Testis (tissue), 3 donors: ENCODE results near the gene BCL6B. TPM values are rescaled to one million over a fixed set of nuclear protein-coding genes. Genes with fewer than 3 reads are reported as not detected.
A peak's percentile ranks its signal among the peaks of the same experiment; 100 is the strongest.

Experiments used
- DNase-seq: peaks from one replicate; pipeline ENCODE4 v3.0.0-alpha.2; 2019
- H3K27ac ChIP-seq, 2 donors: fragments of 200-600 bp; sonication (generic); one replicate each; pipeline ENCODE4 v1.5.1; 2019
- H3K27me3 ChIP-seq: fragments of 200-600 bp; sonication (generic); one replicate; pipeline ENCODE4 v1.5.1; 2019
- H3K36me3 ChIP-seq: fragments of 200-600 bp; sonication (generic); one replicate; pipeline ENCODE4 v1.5.1; 2017; ENCODE audit warnings: low read depth; ENCODE audit errors: missing control alignments
- H3K4me1 ChIP-seq: fragments of 200-600 bp; sonication (generic); one replicate; pipeline ENCODE4 v1.5.1; 2019
- H3K4me3 ChIP-seq, 2 donors: fragments of 200-600 bp; sonication (generic); one replicate each; pipeline ENCODE4 v1.5.1; 2017 to 2019
- H3K9me3 ChIP-seq: fragments of 200-600 bp; sonication (generic); one replicate; pipeline ENCODE4 v1.5.1; 2017
- POLR2A ChIP-seq: fragments of 450-650 bp; IDR thresholded peaks from one replicate; pipeline ENCODE4 v1.6.1; 2017; ENCODE audit warnings: antibody characterized with exemption, mild to moderate bottlenecking, moderate library complexity
- WGBS, 2 donors: methylation state at CpG; one replicate each; pipeline ENCODE4 v1.1.5; 2018; 5-methylcytosine and 5-hydroxymethylcytosine counted together
- intact Hi-C: fragments of 100-400 bp; cut with DNase I; formaldehyde crosslinking; loops from one replicate; pipeline ENCODE4 v1.15.1; 2023; ENCODE audit warnings: low total_unique reads
- polyA plus RNA-seq: library from polyadenylated mRNA; stranded (reverse); fragments of 350-450 nt; fragmentation: Illumina TruSeq; extraction: RNeasy Lipid Tissue Mini Kit (QIAGEN cat#74804); gene quantifications from one replicate; pipeline ENCODE4 v1.2.3, GENCODE V29; 2014; ENCODE audit warnings: low read depth, low replicate concordance; ENCODE audit not compliant: insufficient read depth
- total RNA-seq, 2 donors: library from RNA; depleted of rRNA; stranded (reverse); fragments of >200 nt; gene quantifications; one replicate each; pipeline ENCODE4 v1.2.3, GENCODE V29; 2016
- TF ChIP-seq, protein P1 (sequence below), 3 experiments: fragments of 450-650 bp in 2 of 3; fragments of 200-600 bp in 1 of 3; sonication (generic) in 1 of 3; IDR thresholded peaks; one replicate each; pipeline ENCODE4 v1.5.1; 2016 to 2019; ENCODE audit warnings: antibody characterized with exemption in 3 of 3, mild to moderate bottlenecking in 2 of 3, moderate library complexity in 1 of 3

BCL6B gene
- total and polyA plus RNA-seq, 3 donors from 2014 or later = 2.5 to 4.6 (median 3.5) TPM

DNA sequence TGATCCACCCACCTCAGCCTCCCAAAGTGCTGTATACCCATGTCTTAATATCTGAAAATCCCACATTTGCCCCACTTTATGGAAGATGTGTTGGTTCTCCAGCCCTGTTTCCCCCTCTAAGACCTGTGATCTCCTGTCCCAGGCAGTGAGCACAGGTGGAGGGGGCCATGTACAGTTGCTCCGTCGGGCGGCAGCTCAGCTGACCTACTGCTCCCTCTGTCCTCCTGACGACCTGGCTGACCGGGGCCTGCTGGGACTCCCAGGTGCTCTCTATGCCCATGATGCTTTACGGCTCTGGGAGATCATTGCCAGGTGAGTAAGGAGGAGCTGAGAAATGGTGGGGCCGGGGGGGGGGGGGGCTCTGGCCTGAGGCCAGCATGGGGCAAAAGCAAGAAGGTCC is 17.1 kb upstream of the BCL6B start:
- 70 to 93% methylated on average over 3 to 7 of the region's 7 CpGs for WGBS, 2 donors
- intact Hi-C loops = loop anchor here (10.0 kb wide), 1 partner anchor 341 kb away; no protein-coding TSS in a partner anchor
- no peaks in the 10 kb centered on the region for H3K36me3 ChIP-seq

DNA sequence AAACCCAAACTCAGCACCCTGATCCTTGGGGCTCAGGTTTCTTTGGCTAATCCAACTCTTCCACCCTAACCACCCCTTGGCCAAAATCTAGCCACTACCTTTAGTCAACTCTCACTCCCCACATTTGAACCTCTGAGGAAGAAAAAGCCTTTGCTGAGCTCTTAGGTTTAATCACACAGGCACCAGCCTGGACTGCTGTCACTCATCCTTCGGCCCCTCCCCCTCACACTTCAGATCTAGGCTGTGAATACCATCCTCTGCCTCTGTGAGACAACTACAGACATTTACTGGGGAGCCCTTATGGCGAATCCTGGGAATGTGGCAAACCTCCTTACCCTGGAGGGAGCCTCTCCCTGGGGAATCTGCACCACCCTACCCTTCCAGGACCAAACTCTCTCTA is 15.7 kb upstream of the BCL6B start:
- H3K36me3 ChIP-seq = no peaks in the 10 kb centered on the region
- H3K4me1 ChIP-seq = peaks cover 15% of the 10 kb centered on the region
- TF ChIP-seq, protein P1, sequence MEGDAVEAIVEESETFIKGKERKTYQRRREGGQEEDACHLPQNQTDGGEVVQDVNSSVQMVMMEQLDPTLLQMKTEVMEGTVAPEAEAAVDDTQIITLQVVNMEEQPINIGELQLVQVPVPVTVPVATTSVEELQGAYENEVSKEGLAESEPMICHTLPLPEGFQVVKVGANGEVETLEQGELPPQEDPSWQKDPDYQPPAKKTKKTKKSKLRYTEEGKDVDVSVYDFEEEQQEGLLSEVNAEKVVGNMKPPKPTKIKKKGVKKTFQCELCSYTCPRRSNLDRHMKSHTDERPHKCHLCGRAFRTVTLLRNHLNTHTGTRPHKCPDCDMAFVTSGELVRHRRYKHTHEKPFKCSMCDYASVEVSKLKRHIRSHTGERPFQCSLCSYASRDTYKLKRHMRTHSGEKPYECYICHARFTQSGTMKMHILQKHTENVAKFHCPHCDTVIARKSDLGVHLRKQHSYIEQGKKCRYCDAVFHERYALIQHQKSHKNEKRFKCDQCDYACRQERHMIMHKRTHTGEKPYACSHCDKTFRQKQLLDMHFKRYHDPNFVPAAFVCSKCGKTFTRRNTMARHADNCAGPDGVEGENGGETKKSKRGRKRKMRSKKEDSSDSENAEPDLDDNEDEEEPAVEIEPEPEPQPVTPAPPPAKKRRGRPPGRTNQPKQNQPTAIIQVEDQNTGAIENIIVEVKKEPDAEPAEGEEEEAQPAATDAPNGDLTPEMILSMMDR (IDR thresholded peaks at IDR 0.05) = no peak
- no peak for TF ChIP-seq POLR2A
- no peaks in the 10 kb centered on the region for H3K27me3 ChIP-seq
- intact Hi-C loops = loop anchor here (10.0 kb wide), 1 partner anchor 342 kb away; no protein-coding TSS in a partner anchor
- no peak for DNase-seq
- H3K27ac ChIP-seq = no peak overlapping the region
- 89% methylated on average over 2 of the region's 2 CpGs for WGBS, 2 donors
- no peaks in the 10 kb centered on the region for H3K9me3 ChIP-seq
- H3K4me3 ChIP-seq = no peak overlapping the region

More for the DNA sequence above, 17.1 kb upstream of the BCL6B start:
- Histone ChIP-seq H3K4me3 (no peak overlapping the region), H3K9me3 (no peaks in the 10 kb centered on the region), H3K27ac (no peak overlapping the region), H3K4me1 (peaks cover 7% of the 10 kb centered on the region), H3K27me3 (no peaks in the 10 kb centered on the region)
- no peak for DNase-seq
- TF ChIP-seq, protein P1 (IDR thresholded peaks at IDR 0.05) = no peak
- TF ChIP-seq POLR2A = no peak

DNA sequence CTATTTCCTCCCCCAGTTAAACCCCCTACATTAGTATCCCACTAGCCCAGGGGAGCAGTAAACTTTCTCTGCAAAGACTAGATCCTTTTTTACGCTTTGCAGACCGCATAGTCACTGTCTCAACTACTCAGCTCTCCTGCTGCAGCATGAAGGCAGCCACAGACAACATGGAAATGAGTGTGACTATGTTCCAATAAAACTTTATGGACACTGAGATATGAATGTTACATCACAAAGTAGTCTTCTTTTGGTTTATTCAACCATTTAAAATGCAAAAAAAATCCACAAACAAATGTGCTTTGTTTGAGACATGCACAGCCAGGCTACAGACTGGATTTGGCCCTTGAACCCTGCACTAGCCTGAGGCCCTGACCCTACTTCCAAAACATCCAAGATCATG is 12.3 kb upstream of the BCL6B start:
- 87% methylated on average over 2 of the region's 2 CpGs for WGBS, 2 donors
- TF ChIP-seq, protein P1 (IDR thresholded peaks at IDR 0.05) = no peak
- TF ChIP-seq POLR2A = no peak
- H3K9me3 ChIP-seq = no peaks in the 10 kb centered on the region
- H3K4me1 ChIP-seq = peaks cover 20% of the 10 kb centered on the region
- no peak overlapping the region for H3K27ac ChIP-seq
- intact Hi-C loops = no loop called here
- no peak for DNase-seq
- H3K27me3 ChIP-seq = no peaks in the 10 kb centered on the region
- no peaks in the 10 kb centered on the region for H3K36me3 ChIP-seq
- H3K4me3 ChIP-seq = no peak overlapping the region

DNA sequence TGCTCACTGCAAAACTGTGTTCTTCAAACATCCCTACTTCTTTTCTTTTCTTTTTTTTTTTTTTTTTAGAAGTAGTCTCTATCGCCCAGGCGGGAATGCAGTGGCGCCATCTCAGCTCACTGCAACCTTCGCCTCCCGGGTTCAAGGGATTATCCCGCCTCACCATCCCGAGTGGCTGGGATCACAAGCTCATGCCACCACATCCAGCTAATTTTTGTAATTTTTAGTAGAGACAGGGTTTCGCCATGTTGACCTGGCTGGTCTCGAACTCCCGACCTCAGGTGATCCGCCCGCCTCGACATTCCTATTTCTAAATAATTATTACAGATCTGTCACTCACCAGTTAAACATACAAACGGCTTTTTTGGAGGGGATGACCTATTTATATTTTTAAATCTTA is 11.4 kb upstream of the BCL6B start:
- WGBS, 2 donors = 29 to 40% methylated on average over 14 of the region's 14 CpGs
- Histone ChIP-seq H3K9me3 (no peaks in the 10 kb centered on the region), H3K4me3 (peak overlapping the region; percentile 68 to 84), H3K27ac (peak overlapping the region in 1 of 2 donors; percentile 93), H3K27me3 (no peaks in the 10 kb centered on the region), H3K4me1 (peaks cover 27% of the 10 kb centered on the region), H3K36me3 (no peaks in the 10 kb centered on the region)
- intact Hi-C loops = no loop called here
- DNase-seq = no peak
- no peak for TF ChIP-seq POLR2A
- TF ChIP-seq, protein P1 (IDR thresholded peaks at IDR 0.05) = no peak

DNA sequence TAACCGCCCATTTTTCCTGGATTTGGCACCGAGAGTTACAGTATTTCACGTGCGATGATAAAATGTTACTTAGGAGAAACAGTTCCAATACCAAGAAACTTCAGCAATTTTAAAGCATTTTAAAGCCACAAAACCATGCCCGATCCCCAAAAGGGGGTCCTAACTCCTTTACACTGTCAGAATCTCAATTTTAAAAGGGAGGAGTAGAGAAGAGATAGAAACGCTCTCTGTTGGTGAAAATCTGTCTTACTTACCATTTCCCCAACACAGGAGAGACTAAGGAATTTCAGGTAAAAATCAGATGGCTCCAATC is 11.0 kb upstream of the BCL6B start:
- Histone ChIP-seq H3K27ac (peak overlapping the region; percentile 93 to 97), H3K9me3 (no peaks in the 10 kb centered on the region), H3K4me1 (peaks cover 32% of the 10 kb centered on the region), H3K36me3 (no peaks in the 10 kb centered on the region), H3K4me3 (peak overlapping the region; percentile 68 to 84), H3K27me3 (no peaks in the 10 kb centered on the region)
- intact Hi-C loops = no loop called here
- 0 to 1% methylated on average over 6 of the region's 6 CpGs for WGBS, 2 donors
- DNase-seq = no peak
- no peak for TF ChIP-seq POLR2A
- TF ChIP-seq, protein P1 (IDR thresholded peaks at IDR 0.05) = no peak
